HG02763 (cell line): Measurements from ENCODE around the gene NCOA4.
"Not testable (repeated sequence)": the region's sequence is repeated elsewhere in the genome, so short reads cannot be mapped to it uniquely, and the experiment has no call there.

Source experiments
- ATAC-seq: cut with Tn5 transposase; IDR thresholded peaks from one replicate; pipeline ENCODE4 v1.9.1; 2021; ENCODE audit warnings: mild to moderate bottlenecking, moderate library complexity; ENCODE audit not compliant: unreplicated experiment

Gene NCOA4

GRCh38 chr10:46030091-46030937 is at the start of gene NCOA4:
TSS of gene NCOA4 (minus strand) at chr10:46030623. CDS start at chr10:46016680, 13,943 bp downstream.
- ATAC-seq = peak; percentile 95

- no peak for ATAC-seq
Measured at GRCh38 chr10:46079831-46080585, 49.6 kb upstream of the NCOA4 start.

- no peak for ATAC-seq
Measured at GRCh38 chr10:46077731-46078413, 47.4 kb upstream of the NCOA4 start.

GRCh38 chr10:46077141-46077554 is 46.7 kb upstream of the NCOA4 start:
- no peak for ATAC-seq

- no peak for ATAC-seq
Measured at GRCh38 chr10:46075869-46076268, 45.4 kb upstream of the NCOA4 start.

- no peak for ATAC-seq
Measured at GRCh38 chr10:46074196-46074946, 43.9 kb upstream of the NCOA4 start.

- no peak for ATAC-seq
Measured at GRCh38 chr10:46073564-46073963, 43.1 kb upstream of the NCOA4 start.

- ATAC-seq = no peak
Measured at GRCh38 chr10:46070749-46071148, 40.3 kb upstream of the NCOA4 start.

GRCh38 chr10:46069771-46070463 is 39.5 kb upstream of the NCOA4 start:
- no peak for ATAC-seq

GRCh38 chr10:46068905-46069304 is 38.5 kb upstream of the NCOA4 start:
- no peak for ATAC-seq

- ATAC-seq = no peak
Measured at GRCh38 chr10:46068117-46068516, 37.7 kb upstream of the NCOA4 start.

- no peak for ATAC-seq
Measured at GRCh38 chr10:46064269-46064817, 33.9 kb upstream of the NCOA4 start.

GRCh38 chr10:46062723-46063428 is 32.5 kb upstream of the NCOA4 start:
- ATAC-seq = no peak

GRCh38 chr10:46060706-46061105 is 30.3 kb upstream of the NCOA4 start:
- no peak for ATAC-seq

- not testable (repeated sequence) for ATAC-seq
Measured at GRCh38 chr10:46057927-46058326, 27.5 kb upstream of the NCOA4 start.

GRCh38 chr10:46057038-46057437 is 26.6 kb upstream of the NCOA4 start:
- no peak for ATAC-seq

GRCh38 chr10:46055771-46056170 is 25.3 kb upstream of the NCOA4 start:
- ATAC-seq = no peak

- ATAC-seq = no peak
Measured at GRCh38 chr10:46053534-46054434, 23.4 kb upstream of the NCOA4 start.
